ENCODE results near the gene OCRL.

The OCRL gene

DNA sequence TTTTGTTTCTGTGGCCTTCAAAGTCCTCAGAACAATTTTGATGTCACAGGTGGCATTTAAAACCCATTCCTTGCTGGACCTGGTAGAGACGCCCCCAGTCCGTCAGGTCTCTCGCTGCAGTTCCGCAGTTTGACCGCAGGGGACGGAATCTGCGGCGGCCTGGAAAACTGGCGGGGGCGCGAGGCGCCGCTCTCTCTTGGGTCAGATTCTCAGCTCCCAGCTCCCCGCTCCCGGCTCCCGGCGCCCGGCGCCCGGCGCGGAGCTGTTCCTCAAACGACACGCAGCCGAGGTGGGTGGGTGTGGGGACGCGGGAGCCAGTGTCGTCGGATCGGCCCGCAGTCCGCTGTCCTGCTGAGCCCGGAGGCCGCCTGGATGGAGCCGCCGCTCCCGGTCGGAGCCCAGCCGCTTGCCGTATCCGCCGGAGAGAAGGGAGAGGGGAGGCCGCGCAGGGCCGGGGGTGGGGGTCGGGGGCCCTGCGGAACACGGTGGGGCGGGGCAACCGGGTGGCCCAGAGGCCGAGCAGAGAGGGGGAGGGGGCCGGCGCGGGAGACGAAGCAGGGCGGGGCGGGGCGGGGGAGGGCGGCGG is at the start of gene OCRL:
OCRL (plus strand) TSS at position 192 of the 586 bp plus-strand sequence; CDS start at position 373, 181 bp downstream.
- DNase-seq (ENCODE audit: low read depth in 1 of 2, low spot score in 1 of 2) = peak in 1 of 2 donors; percentile 9

DNA sequence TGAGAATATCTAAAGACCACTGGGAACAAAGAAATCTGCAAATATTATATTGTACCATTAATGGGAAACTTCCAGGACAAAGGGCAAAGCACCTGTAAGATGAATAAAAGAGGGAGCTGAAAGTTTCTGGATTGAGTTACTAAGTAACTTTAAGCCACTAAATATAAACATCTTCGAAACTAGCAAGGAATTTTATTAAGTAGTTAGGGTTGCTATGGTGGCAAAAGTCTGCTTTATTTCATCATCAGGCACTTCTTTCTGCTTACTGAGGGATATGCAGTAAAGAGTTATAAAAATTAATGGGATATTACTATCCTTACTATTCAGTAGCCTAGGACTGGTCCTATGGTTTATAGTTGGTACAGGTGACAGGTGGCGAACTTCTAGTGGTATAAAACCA is 49.7 kb upstream of the OCRL start:
- no peak for DNase-seq (ENCODE audit: low read depth in 1 of 2, low spot score in 1 of 2)

DNA sequence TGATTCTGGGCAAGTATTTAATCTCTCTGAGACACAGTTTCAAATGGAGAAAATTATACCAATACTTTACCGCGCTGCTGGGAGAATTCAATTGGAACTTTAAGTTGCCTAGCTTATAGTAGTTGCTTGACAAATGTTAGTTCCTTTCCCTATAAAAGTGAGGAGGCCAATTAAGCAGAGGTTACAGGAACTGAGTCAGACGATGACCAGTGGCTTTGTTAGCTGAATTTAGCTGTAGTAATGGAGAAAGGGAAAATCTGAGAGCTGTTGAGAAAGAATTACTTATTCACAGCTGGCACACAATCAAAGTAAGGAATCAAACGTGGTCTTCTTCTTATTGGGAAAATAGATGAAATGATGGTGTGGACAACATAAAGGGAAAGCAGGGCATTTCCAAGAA is 46.4 kb upstream of the OCRL start:
- no peak for DNase-seq (ENCODE audit: low read depth in 1 of 2, low spot score in 1 of 2)

DNA sequence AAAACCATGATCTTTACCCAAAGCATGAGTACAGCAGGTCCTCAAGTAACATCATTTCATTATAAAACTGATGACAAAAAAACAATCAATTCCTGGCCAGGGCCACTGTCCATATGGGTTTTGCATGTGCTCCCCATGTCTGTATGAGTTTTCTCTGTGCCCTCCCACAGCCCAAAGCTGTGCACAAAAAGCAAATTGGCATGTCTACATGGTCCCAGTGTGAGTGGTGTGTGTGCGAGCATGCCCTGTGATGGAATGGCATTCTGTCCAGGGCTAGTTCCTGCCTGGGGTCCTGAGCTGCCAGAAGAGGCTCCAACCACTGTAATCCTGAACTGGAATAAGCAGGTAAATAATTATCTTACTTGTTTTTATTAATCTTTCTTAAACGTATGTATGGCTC is 45.2 kb upstream of the OCRL start:
- DNase-seq (ENCODE audit: low read depth in 1 of 2, low spot score in 1 of 2) = no peak

DNA sequence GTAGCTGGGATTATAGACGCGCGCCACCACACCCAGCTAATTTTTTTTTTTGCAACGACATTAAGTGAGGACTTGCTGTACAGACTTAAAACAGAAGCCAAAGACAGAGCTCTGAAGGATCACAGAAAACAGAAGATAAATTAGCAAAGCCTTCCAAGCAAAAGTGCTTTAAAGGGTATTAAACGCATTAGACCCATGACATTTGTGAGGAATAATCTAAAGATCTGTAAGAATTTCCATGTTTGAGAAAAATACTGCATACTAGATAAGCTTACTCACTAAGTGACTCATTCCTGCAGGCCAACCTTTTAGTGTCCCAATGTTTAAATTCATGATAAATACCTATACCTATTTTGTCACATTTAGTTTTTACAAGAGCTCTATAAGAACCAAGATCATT is 44.2 kb upstream of the OCRL start:
- DNase-seq (ENCODE audit: low read depth in 1 of 2, low spot score in 1 of 2) = no peak

DNA sequence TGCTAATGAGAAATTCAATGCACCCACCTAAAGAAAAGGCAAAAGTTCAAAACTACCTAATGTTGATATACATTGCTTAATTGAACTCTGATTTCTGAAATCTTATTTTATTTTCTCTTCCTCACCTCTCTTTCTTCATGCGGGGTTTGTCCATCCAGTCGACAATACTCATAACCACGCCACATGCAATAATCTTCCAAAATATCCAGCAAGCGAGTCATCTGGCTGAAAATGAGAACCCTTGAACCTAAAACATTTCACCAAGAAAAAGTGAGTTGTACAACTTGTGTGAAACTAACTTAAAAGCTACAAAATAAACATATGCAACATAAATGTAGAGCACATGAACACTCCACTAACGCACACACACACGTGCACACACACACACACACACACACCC is 43.4 kb upstream of the OCRL start:
- no peak for DNase-seq (ENCODE audit: low read depth in 1 of 2, low spot score in 1 of 2)

DNA sequence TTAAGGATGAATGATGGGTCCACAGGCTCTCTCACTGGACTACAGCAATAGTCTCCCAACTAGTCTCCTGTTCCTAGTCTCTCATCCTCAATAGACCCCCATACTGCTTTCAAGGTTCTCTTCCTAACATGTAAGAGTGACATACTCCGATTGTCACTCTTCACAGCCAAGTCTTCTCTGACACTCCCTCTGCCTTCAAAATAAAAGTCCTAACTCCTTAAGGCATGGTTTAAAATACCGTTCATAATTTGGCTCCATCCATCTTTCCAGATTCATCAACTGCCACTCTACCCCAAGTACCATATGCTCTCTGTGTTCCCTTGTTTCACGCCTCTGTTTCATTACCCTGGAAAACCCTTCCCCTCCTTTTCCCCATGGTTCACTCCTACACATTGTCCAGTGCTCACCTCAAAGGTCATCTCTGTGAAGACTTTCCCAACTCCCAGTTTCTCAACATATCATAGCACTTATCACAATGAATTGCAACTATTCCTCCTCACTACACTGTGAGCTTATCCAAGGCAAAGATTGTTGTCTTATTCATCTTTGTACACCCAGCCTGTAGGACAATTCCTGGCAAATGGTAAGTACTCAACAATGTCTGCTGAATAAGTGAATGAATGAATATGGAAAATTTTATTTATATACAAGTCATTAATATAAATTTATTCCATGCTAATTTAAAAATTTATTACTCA is 42.8 kb upstream of the OCRL start:
- no peak for DNase-seq (ENCODE audit: low read depth in 1 of 2, low spot score in 1 of 2)

DNA sequence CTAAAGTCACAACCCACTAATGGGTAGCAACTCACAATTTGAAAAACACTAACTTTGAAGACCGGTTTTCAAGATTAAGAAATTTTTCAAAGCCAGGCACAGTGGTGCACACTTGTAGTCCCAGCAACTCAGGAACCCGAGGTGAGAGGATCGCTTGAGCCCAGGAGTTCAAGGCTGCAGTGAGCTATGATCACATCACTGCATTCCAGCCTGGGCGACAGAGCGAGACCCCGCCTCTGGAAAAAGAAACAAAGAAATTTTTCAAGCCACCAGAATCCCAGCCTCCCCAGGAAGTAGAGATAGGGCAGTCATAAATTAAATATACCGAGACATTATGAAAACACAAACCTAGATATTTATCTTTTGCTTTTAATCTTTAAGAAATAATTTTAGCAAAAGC is 29.7 kb upstream of the OCRL start:
- no peak for DNase-seq (ENCODE audit: low read depth in 1 of 2, low spot score in 1 of 2)

DNA sequence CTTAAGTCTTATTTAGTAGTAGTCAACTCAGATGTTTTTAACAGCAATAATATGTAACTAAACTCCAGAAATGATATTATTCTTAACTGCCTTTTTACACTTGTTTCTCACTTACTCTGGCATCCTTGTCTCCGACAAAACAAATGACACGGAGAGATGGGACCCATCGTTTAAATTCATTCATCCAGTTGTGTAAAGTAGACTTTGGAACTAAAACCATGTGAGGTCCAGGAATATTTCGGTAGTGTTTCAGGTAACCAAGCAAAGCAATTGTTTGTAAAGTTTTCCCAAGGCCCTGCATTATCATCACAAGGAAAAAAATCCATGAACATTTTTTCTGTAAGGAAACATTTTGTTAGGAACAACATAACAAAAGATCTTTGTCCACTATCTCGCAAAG is 28.4 kb upstream of the OCRL start:
- no peak for DNase-seq (ENCODE audit: low read depth in 1 of 2, low spot score in 1 of 2)

DNA sequence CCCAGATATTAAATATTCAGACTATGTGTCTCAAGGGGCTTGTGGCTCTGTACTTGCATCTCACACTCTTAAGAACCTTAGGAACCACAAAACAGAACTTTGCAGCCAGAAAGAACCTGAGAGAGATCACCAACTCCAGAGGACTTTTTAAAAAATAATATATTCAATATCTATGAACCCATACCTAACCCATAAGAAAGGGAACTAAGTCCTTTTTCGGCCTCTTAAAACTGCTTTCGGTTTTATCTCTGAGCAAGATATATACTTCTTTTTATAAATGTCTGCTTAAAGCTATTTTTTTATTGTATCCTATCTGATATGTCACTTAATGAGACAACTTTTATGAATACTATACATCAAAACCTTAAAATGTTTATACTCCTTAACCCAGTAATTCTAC is 27.6 kb upstream of the OCRL start:
- no peak for DNase-seq (ENCODE audit: low read depth in 1 of 2, low spot score in 1 of 2)

DNA sequence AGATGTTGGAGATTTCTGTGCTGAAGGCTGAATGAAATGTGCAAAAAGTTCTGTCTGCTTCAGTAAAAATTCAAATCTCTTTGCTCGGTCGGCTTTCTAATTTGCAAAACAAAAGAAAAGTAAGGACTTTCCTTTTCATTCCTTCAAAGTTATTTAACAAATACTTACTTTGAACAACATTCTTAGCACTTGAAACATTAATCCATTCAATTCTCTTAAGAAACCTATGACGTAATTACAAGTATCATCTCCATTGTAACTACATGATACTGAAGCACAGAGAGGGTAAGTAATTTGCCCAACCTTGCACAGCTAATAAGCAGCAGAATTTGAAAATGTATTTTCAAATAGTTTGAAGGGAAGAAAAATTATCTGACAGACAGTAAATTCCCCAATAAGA is 23.7 kb upstream of the OCRL start:
- no peak for DNase-seq (ENCODE audit: low read depth in 1 of 2, low spot score in 1 of 2)

DNA sequence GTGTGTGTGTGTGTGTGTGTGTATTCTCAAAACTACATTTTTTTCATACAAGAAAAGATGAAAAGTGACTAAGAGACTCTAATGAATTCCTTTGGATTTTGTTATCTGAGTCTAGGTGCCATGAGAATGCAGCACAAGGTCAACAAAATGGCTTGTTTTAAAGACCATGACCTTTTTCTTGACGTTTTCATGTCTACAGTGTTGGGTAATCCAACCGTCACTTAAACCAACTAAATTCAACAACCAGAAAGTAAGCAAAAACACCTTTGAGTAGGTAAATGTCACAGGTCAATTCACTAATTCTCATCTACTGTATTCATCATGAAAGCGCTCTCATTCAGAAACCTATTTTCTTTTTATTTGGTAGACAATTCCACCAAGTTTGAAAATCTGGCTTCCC is 19.9 kb upstream of the OCRL start:
- DNase-seq (ENCODE audit: low read depth in 1 of 2, low spot score in 1 of 2) = no peak

DNA sequence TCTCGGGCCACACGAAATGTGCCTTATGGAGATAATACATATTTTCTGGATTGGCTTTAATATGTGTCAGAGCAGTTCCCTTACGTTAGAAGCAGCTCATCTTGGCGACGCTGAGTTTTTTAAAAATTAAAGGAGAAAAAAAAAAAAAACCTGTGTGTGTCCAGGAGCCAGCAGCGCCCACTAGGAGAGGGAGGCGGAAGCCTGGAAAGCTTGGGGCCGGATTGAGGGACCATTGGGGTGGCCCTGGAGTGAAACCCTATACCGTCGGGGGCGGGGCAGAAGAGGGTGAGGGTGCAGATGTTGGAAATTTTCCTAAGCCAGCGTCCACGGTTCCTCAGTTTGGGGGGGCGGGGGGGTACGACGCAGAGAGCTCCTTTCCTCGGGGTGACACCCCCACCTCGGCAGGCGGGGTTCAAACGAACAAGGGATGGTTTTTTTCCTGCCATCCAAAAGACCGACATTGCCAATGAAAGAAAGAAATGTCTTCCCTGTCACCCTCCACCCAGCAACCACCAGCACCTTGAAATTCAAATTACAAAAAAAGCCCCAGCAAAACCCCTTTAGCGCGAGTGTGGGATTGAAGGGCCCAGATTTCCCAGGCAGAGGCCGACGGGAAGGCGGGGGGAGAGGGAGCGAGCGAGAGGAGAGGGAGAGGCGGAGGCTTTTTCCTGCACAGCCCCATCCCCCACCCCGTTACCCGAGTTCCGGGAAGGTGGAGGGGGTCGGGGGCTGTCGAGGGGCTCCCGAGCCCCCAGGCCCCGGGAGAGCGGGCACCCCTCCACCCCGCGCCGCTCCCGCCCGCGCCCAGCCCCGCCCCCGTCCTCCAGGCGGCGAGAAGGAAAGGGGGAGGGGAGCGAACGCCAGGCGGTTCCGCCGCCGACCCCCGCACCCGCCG is 17.6 kb upstream of the OCRL start:
- DNase-seq (ENCODE audit: low read depth in 1 of 2, low spot score in 1 of 2) = no peak

DNA sequence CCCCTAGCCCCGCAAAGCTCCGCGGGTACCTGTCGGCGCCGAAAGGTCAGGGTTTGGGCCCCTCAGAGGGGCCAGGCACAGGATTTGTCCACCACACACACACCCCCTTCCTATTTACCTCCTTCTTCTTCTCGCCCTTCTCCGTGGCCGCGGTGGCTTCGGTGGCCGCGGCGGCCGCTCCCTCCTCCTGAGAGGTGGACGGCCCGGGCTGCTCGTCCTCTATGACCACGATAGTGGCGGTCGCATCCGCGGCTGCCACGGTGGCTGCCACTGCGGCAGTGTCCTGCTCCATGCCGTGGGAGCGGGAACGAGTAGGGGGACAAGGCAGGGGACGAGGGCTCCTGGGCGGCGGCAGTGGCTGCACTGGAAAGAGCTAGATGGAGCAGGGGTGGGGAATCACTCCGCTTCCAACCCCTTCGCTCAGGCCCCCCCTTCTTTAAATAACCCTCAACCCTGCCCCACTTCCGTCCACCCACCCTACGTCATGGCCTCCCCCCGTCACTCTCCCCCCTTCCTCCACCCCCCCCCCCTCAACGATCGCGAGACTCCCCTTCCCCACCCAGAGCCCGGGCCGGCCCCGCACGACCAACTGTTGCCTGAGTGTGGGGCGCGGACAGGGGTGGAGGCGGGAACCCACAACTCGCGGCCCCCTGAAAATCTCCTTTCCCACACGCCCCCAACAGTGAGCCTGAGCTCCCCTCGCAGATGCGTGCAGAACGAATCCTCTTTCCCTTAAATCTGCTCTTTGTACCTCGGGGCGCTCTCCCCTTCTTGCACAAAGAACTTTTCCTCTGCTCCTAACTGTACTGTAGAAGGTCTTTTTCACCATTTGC is 16.8 kb upstream of the OCRL start, which contains the start of gene SMARCA1:
SMARCA1 (minus strand) TSS at position 412 of the 833 bp plus-strand sequence; CDS start at position 292, 120 bp downstream.
- DNase-seq (ENCODE audit: low read depth in 1 of 2, low spot score in 1 of 2) = no peak

DNA sequence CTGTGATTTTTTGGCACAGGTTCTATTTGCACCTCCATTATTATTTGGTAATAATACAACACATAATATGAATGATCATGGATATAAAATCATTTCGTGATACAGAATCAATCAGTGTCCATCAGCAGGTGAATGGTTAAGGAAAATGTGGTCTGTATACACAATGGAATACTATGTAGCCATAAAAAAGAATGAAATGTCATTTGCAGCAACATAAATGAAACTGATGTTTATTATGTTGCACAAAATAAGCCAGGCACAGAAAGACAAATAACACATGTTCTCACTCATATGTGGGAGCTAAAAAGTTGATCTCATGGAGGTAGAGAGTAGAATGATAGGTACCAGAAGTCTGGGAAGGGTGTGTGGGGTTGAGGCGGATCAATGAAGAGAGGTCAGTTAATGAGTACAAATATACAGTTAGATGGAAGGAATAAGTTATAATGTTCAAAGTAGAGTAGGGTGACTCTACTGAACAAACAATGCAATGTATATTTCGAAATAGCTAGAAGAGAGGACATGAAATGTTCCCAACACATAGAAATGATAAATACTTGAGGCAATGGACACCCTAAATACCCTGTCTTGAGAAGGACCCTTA is 15.7 kb upstream of the OCRL start:
- no peak for DNase-seq (ENCODE audit: low read depth in 1 of 2, low spot score in 1 of 2)

DNA sequence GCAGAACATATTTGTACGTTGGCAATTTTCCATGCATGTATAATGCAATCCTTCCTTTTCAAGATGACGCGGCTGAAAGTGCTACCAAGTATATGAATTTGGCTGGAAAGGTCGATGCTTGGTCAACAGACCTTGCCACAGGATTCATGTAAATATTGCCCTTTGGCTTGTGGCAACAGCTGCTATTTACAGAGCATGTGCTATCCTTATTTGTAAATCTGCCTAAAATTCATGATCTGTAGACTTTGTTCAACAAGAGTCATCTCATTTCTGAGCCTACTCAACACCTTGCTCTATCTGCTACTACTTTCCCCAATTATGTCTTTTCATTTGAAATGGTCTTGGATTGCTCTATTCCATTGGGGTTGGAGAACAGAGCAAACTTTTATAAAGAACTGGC is 14.9 kb upstream of the OCRL start:
- no peak for DNase-seq (ENCODE audit: low read depth in 1 of 2, low spot score in 1 of 2)

DNA sequence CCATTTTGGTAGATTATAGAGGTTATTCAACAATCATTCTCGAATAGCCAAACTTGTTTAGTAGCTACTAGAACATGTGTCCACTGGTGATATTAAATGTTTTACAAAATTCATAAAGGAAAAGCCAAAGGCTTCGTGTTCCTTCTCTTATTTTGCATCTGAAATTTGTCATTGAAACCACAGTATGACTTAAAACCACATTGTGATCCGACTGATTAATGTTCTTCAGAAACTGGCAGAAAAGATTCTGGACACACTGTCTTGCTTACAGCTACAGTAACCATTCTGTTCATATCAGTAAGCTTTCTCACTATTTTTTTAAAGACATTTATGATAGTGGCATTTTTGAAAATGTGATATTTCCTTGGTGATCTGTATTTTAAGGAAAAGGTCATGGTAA is 14.2 kb upstream of the OCRL start:
- DNase-seq (ENCODE audit: low read depth in 1 of 2, low spot score in 1 of 2) = no peak

DNA sequence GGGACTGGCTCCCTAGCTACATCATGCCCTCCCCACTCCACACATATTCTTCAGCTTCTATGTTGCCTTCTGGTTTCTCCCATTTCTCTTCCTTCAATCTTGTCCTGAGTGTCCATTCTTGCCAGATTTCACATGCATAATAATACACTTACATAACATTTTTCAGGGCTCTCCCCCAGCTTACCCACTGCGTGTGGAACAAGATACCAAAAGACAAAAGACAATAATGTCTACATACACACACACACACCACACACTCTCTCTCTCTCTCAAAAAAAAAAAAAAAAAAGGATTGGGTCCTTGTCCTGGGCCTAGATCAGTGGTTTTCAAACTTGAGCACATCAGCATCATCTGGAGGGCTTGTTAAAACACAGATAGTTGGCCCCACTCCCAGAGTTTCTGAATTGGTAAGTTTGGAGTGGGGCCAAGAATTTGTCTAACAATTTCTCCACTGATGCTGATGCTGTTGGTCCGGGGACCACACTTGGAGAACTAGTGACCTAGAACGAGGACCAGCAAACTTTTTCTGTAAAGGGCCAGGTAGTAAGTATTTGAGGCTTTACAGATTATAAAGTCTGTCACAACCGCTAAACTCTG is 10.3 kb upstream of the OCRL start:
- no peak for DNase-seq (ENCODE audit: low read depth in 1 of 2, low spot score in 1 of 2)

DNA sequence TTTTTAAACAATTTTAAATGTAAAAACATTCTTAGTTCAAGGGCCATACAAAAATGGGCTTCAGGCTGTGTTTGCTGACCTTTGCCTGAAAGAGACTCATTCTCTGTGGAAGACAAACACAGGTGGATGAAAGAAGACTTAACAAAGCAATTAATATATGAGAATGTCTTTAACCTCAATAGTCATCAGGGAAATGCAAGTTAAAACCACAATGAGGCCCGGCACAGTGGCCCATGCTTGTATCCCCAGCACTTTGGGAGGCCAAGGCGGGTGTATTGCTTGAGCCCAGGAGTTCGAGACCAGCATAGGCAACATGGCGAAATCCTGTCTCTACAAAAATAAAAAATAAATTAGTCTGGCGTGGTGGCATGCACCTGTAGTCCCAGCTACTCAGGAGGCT is 9.6 kb upstream of the OCRL start:
- no peak for DNase-seq (ENCODE audit: low read depth in 1 of 2, low spot score in 1 of 2)

DNA sequence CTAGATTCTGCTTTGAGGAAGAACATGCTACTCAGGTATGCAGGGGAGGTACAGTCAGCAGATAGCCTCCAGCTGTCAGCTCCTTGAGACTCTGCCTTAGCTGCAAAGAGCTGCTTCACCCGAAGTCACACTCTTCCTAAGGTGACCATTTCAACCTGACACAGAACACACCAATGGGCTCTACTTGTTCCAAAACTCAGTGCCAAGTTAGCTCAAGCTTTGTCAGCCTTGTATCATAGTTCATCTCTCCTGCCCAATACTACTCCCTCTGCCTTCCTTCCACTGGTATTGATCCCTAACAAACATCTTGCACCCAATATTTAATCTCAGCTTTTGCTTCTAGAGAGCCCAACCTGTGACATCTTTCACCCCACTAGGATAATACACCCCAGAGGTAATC is 8.9 kb upstream of the OCRL start:
- DNase-seq (ENCODE audit: low read depth in 1 of 2, low spot score in 1 of 2) = no peak

All from activated CD4-positive, alpha-beta T cell treated with anti-CD3 and anti-CD28 coated beads, Interleukin-2, amount 50 U/mL, for 24 hours (primary cell).